HG02870 (cell line): ENCODE results near the gene CPLANE1.
"Not testable (repeated sequence)": the region's sequence is repeated elsewhere in the genome, so short reads cannot be mapped to it uniquely, and the experiment has no call there.

Experiments used
- ATAC-seq: cut with Tn5 transposase; IDR thresholded peaks from one replicate; pipeline ENCODE4 v1.9.1; 2021; ENCODE audit warnings: mild to moderate bottlenecking, moderate library complexity; ENCODE audit not compliant: unreplicated experiment

CPLANE1 gene

DNA sequence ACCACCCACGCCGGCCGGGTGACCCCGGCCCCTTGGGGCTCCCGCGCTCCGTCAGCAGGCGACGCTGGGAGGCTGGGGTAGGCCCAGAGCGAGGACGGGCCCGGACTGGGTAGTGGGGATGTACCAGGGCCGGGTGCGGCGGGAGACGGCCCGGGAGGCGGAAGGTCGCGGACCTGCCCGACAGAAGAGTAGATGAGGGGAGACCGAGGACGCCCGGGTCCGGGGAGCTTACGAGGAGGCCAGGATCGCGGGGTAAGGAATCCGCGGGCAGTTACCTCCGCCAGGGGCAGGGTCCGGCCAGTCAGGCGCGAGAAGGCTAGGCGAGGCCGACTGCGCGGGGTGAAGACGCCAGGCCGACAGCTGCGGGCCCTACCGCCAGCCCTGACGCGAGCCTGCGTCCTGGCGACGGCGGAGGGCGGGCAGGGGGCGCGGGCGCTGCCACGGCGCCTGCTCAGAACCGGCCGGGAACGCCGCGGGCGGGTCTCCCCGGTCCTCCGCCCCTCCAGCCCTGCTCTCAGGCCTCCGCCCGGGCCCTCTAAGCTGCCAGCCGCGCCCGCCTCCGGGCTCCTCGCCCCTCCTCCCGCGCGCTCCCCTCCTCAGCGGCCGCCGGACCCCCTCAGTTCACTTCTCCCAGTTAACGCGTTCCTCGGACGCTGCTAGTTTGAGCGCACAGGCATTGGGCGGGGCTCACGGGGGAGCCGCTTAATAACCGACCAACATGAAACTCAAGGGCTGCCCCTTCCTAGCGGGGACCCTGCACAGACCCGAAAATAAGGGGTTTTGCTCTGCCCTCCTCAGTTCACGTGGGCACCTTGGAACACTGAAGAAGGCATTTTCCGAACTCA is at the start of gene CPLANE1:
TSS of gene CPLANE1 (minus strand) at position 407 of the 845 bp plus-strand sequence. CDS start 1,678 bp downstream, outside the sequence.
- peak; percentile 87 for ATAC-seq

DNA sequence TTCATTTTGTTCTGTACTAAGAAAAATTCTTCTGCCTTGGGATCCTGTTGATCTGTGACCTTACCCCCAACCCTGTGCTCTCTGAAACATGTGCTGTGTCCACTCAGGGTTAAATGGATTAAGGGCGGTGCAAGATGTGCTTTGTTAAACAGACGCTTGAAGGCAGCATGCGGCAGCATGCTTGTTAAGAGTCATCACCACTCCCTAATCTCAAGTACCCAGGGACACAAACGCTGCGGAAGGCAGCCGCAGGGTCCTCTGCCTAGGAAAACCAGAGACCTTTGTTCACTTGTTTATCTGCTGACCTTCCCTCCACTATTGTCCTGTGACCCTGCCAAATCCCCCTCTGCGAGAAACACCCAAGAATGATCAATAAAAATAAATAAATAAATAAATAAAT is 47.1 kb upstream of the CPLANE1 start:
- ATAC-seq: not testable (repeated sequence)

DNA sequence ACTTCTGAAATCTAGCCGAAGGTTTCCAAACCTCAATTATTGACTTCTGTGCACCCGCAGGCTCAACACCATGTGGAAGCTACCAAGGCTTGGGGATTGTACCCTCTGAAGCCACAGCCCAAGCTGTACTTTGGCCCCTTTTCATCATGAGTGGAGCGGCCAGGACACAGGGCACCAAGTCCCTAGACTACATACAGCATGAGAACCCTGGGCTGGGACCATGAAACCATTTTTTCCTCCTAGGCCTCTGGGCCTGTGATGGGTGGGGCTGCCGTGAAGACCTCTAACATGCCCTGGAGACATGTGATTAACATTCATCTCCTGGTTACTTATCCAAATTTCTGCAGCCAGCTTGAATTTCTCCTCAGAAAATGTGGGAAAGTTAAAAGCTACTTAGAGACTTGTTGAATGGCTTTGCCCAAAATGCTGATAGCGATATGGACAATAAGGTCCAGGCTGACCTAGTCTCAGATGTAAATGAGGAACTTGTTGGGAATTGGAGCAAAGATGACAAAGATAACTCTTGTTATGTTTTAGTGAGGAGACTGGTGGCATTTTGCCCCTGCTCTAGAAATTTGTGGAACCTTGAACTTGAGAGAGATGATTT is 34.1 kb upstream of the CPLANE1 start:
- no peak for ATAC-seq

DNA sequence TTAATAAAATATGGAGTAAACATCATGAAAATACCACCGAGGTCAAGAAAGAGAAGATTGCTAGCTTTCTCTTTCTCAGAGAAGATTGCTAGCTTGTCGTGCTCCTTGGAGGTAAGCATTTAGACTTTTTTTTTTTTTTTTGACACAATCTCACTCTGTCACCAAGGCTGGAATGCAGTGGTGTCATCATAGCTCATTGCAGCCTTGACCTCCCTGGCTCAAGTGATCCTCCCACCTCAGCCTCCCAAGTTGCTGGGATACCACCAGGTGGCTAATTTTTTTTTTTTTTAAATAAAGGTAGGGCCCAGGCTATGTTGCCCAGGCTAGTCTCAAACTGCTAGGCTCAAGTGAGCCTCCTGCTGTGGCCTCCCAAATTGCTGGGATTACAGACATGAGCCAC is 26.3 kb upstream of the CPLANE1 start:
- no peak for ATAC-seq

GRCh38 chr5:37272511-37272910 is 23.3 kb upstream of the CPLANE1 start:
- ATAC-seq: no peak

GRCh38 chr5:37268100-37268499 is 18.9 kb upstream of the CPLANE1 start:
- not testable (repeated sequence) for ATAC-seq

GRCh38 chr5:37255774-37256358 is 6.7 kb upstream of the CPLANE1 start:
- ATAC-seq: no peak

DNA sequence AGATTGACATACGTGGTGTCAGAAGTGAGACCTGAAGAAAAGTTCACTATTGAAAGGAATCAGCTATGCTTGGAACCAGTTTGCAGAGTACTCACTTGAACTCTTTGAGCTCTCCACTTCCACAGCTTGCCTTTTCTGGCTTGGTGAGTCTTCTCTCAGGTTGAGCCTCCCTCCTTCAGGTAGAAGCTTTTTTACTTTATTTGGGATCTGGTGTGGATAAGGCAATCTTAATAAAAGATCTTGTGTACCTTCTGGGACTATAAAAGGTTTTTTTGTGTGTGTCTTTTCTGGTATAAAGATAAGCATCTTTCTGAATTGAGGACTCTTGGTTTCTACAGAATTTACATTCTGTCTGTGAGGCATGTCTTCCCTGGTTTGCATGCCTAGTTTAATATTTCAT is 5.4 kb upstream of the CPLANE1 start:
- ATAC-seq: no peak

DNA sequence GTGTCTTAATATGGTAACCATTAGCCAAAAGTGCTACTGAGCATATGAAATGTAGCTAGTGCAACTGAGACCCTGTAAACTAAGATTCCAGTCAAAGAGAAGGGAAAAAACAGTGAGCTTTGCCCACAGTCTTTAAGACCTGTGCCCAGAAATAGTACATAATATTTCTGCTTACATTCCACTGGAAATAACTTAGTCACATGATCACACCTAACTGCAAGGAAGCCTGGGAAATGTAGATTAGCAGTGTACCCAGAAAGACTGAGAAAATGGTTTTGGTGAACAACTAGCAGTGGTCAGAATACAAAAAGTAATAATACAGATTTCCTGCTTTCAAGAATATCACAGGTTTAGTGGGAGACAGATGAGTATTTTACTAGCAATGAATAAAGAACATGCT is 2.5 kb upstream of the CPLANE1 start:
- no peak for ATAC-seq

- ATAC-seq: no peak
These were observed 614 bp upstream of the CPLANE1 start for GRCh38 chr5:37249815-37250164.

GRCh38 chr5:37248421-37248969 is 681 bp downstream of the CPLANE1 start:
- no peak for ATAC-seq

- ATAC-seq: no peak
These were observed 1.7 kb downstream of the CPLANE1 start for GRCh38 chr5:37247496-37247895.

DNA sequence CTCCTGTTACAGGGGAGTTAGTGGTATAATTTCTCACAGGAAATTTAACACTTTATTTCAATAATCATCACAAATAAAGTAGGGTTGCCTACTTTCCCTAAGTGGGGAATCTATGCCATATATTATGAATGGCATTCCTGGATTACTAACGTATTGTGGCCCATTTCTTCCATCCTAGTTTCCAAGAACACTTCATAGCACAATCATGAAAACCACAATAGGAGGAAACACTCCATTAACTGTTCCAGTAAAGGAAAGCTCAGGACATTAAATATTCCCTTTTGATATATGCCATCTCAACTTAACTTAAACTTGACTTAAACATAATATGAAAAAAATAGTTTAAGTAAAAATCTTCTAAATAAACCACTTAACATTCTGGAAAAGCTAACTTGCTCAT is 2.1 kb downstream of the CPLANE1 start:
- ATAC-seq: no peak

DNA sequence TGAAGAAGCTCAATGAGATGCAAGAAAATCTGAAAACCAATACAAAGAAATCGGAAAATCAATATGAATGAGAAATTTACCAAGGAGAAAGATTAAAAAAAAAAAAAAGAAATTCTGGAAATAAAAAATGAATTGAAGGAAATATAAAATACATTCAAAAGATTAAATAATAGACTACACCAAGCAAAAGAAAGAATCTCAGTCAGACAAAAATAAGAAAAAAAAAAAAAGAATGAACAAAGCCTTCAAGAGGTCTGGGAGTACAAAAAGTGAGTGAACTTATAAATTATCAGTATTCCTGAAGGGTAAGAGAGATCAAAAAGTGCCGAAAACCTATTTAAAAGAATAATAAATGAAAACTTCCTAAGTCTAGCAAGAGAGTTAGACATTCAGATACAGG is 14.9 kb downstream of the CPLANE1 start:
- no peak for ATAC-seq

DNA sequence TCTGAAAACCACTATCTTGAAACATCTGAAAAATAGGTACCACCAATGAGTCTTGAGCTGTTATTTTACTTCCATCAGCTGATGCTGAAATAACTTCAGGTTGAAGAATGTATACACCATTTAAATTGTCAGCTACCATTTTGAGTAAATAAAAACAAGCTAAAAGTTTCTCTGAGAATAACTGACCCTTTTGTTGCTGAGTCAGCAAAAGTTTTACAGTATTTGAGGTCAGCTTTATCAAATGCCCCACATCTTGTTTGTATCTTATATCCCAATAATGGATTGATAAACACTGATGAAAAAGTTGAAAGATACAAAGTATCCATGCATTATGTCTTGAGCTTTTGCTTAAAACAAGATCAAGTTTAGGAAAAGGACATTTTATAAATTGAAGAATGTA is 22.8 kb downstream of the CPLANE1 start:
- no peak for ATAC-seq

- no peak for ATAC-seq
These were observed 27.0 kb downstream of the CPLANE1 start for GRCh38 chr5:37222181-37222580.

GRCh38 chr5:37220426-37220825 is 28.8 kb downstream of the CPLANE1 start:
- ATAC-seq: not testable (repeated sequence)

GRCh38 chr5:37219384-37219783 is 29.8 kb downstream of the CPLANE1 start:
- ATAC-seq: not testable (repeated sequence)

DNA sequence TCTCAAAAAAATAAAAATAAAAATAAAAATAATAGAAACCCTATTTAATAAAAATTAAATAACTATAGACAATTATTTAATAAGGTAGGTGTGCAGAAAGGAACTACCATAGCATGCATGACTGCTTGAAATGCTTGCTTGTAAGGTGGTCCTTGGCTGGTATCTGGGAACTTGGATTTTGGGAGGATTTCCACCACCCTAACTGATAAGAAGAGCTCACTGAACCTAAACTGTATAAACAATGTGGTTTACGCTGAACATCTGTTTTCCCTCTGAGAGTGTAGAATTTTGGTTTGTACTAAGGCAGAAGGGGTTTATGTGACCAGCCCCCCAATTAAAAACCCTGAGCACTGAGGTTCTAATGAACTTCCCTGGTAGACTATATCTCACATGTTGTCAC is 31.2 kb downstream of the CPLANE1 start:
- ATAC-seq: no peak

DNA sequence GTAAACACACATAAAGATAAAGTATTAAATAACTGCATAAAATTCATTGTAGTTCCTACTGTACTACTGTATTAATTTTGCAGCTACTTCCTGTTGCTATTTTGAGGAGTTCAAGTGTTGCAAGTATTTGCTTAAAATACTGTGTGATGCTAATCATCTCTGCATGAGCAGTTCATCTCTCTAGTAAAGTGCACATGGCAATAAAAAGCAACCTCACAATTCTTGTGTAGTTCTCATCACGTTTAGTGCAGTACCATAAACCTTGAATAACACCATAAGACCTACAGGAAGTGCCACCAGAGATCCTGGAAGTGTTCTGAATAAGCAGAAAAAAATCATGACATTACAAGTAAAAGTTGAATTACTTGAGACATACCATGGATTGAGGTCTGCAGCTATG is 34.6 kb downstream of the CPLANE1 start:
- ATAC-seq: no peak

GRCh38 chr5:37212096-37212495 is 37.1 kb downstream of the CPLANE1 start:
- no peak for ATAC-seq

GRCh38 chr5:37211661-37212060 is 37.5 kb downstream of the CPLANE1 start:
- no peak for ATAC-seq
